Panc1 (cell line): ENCODE results near the gene OR8B12. TPM values are rescaled to one million over a fixed set of nuclear protein-coding genes. Genes with fewer than 3 reads are reported as not detected.

Experiments
- ATAC-seq: fragments of 200-7000 bp; cut with Tn5 transposase; 2 replicates; pipeline ENCODE4 v1.9.1; 2020; ENCODE audit warnings: mild to moderate bottlenecking, moderate library complexity
- BruUV-seq: library from RNA; stranded (reverse); fragments of 400-500 nt; replicated peaks from 2 replicates; lab custom pipeline; 2021; lab: Mats Ljungman, UMichigan
- CTCF ChIA-PET: fragments of 300-600 bp; sonication (Branson Sonifier 250); formaldehyde crosslinking; loops from one replicate; lab custom pipeline; 2022; ENCODE audit warnings: antibody characterized with exemption; lab: Charles Lee
- POLR2A ChIA-PET: fragments of 300-600 bp; sonication (Branson Sonifier 250); formaldehyde crosslinking; loops from one replicate; lab custom pipeline; 2022; ENCODE audit warnings: antibody characterized with exemption; lab: Charles Lee
- DNase-seq: peaks from one replicate; pipeline ENCODE4 v3.0.0-alpha.2; 2010; ENCODE audit warnings: low read depth, low spot score
- H3K27ac ChIP-seq: 2 replicates; pipeline ENCODE4 v1.5.1; 2011; ENCODE audit warnings: mild to moderate bottlenecking, low read length, inconsistent platforms
- H3K27me3 ChIP-seq: fragments of 200-500 bp; sonication (Bioruptor generic); 2 replicates; pipeline ENCODE4 v1.6.0; 2014; ENCODE audit warnings: low read length, inconsistent platforms; ENCODE audit not compliant: control insufficient read depth, insufficient read depth
- H3K36me3 ChIP-seq: fragments of 200-500 bp; sonication (Bioruptor generic); 2 replicates; pipeline ENCODE4 v1.5.1; 2014; ENCODE audit warnings: inconsistent platforms, mild to moderate bottlenecking, low read length, moderate library complexity; ENCODE audit not compliant: control insufficient read depth, insufficient read depth
- H3K4me1 ChIP-seq: 2 replicates; pipeline ENCODE4 v1.5.1; 2011; ENCODE audit warnings: inconsistent platforms, mild to moderate bottlenecking, low read length, moderate library complexity; ENCODE audit not compliant: control insufficient read depth, insufficient read depth
- H3K4me3 ChIP-seq, 2 experiments: 2 replicates each; pipeline ENCODE4 v1.5.1; 2011 to 2012; ENCODE audit warnings: low read depth in 2 of 2, low read length in 2 of 2, mild to moderate bottlenecking in 2 of 2, inconsistent platforms in 1 of 2, moderate library complexity in 1 of 2
- H3K9me3 ChIP-seq: fragments of 200-500 bp; sonication (Bioruptor generic); 2 replicates; pipeline ENCODE4 v1.5.1; 2014; ENCODE audit warnings: low read depth, mild to moderate bottlenecking, inconsistent platforms, low read length, moderate library complexity; ENCODE audit not compliant: control insufficient read depth, insufficient read depth
- POLR2AphosphoS5 ChIP-seq: IDR thresholded peaks from 2 replicates; pipeline ENCODE4 v1.6.1; 2012; ENCODE audit warnings: mild to moderate bottlenecking, low read depth, low read length, moderate library complexity
- SIN3A ChIP-seq: IDR thresholded peaks from 2 replicates; pipeline ENCODE4 v1.6.1; 2012; ENCODE audit warnings: low read depth, mild to moderate bottlenecking, low read length, moderate library complexity, borderline replicate concordance; ENCODE audit not compliant: insufficient read depth
- TCF7L2 ChIP-seq: IDR thresholded peaks from 2 replicates; pipeline ENCODE4 v1.6.1; 2011; ENCODE audit warnings: mild to moderate bottlenecking, low read depth, low read length, inconsistent platforms
- in situ Hi-C: cut with HindIII; loops from 2 replicates; pipeline ENCODE4 v1.10.0; 2016; ENCODE audit warnings: low sequenced_read_pairs, low pct_unique_long_range_greater_than_20kb
- intact Hi-C: fragments of 100-400 bp; cut with micrococcal nuclease; formaldehyde crosslinking; loops from one replicate; pipeline ENCODE4 v1.10.0; 2022; ENCODE audit not compliant: unreplicated experiment
- total RNA-seq: library from RNA; stranded (reverse); gene quantifications from one replicate; pipeline ENCODE4 v1.2.1, GENCODE V29; 2021; ENCODE audit not compliant: unreplicated experiment
- TF ChIP-seq, protein P1 (sequence below): fragments of 450-650 bp; IDR thresholded peaks from 2 replicates; pipeline ENCODE4 v1.5.1; 2017; ENCODE audit warnings: mild to moderate bottlenecking
- TF ChIP-seq, protein P2 (sequence below), 2 experiments: IDR thresholded peaks; 2 replicates each; pipeline ENCODE4 v1.6.1; 2011 to 2012; ENCODE audit warnings: low read depth in 2 of 2, control low read depth in 1 of 2, low read length in 1 of 2, mild to moderate bottlenecking in 1 of 2, moderate library complexity in 1 of 2; ENCODE audit not compliant: insufficient read depth in 1 of 2

The OR8B12 gene
- total RNA-seq, 1 experiment from 2014 or later, result not detected

DNA sequence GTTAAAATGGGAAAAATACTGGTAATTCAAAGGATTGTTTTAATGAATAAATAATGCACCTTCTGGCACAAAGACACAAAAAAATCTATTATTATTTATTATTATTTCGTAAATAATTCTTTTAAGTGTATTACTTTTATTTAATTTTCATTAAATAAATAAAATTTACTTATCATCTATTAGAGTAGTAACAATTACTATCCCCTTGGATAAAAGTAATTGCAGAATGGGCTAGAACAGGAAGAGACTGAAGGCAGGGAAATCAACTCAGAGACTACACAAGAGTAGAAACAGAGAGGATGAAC lies 23.0 kb downstream of the OR8B12 start:
- in situ Hi-C loops, result no loop called here
- ChIA-PET POLR2A (no interaction called here), CTCF (no interaction called here)
- DNase-seq (no peak), ATAC-seq (no peak)
- H3K27ac ChIP-seq, result no peak overlapping the region
- no peak for TF ChIP-seq SIN3A
- TF ChIP-seq TCF7L2, result no peak
- TF ChIP-seq, protein P1, sequence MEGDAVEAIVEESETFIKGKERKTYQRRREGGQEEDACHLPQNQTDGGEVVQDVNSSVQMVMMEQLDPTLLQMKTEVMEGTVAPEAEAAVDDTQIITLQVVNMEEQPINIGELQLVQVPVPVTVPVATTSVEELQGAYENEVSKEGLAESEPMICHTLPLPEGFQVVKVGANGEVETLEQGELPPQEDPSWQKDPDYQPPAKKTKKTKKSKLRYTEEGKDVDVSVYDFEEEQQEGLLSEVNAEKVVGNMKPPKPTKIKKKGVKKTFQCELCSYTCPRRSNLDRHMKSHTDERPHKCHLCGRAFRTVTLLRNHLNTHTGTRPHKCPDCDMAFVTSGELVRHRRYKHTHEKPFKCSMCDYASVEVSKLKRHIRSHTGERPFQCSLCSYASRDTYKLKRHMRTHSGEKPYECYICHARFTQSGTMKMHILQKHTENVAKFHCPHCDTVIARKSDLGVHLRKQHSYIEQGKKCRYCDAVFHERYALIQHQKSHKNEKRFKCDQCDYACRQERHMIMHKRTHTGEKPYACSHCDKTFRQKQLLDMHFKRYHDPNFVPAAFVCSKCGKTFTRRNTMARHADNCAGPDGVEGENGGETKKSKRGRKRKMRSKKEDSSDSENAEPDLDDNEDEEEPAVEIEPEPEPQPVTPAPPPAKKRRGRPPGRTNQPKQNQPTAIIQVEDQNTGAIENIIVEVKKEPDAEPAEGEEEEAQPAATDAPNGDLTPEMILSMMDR, result no peak
- TF ChIP-seq, protein P2, sequence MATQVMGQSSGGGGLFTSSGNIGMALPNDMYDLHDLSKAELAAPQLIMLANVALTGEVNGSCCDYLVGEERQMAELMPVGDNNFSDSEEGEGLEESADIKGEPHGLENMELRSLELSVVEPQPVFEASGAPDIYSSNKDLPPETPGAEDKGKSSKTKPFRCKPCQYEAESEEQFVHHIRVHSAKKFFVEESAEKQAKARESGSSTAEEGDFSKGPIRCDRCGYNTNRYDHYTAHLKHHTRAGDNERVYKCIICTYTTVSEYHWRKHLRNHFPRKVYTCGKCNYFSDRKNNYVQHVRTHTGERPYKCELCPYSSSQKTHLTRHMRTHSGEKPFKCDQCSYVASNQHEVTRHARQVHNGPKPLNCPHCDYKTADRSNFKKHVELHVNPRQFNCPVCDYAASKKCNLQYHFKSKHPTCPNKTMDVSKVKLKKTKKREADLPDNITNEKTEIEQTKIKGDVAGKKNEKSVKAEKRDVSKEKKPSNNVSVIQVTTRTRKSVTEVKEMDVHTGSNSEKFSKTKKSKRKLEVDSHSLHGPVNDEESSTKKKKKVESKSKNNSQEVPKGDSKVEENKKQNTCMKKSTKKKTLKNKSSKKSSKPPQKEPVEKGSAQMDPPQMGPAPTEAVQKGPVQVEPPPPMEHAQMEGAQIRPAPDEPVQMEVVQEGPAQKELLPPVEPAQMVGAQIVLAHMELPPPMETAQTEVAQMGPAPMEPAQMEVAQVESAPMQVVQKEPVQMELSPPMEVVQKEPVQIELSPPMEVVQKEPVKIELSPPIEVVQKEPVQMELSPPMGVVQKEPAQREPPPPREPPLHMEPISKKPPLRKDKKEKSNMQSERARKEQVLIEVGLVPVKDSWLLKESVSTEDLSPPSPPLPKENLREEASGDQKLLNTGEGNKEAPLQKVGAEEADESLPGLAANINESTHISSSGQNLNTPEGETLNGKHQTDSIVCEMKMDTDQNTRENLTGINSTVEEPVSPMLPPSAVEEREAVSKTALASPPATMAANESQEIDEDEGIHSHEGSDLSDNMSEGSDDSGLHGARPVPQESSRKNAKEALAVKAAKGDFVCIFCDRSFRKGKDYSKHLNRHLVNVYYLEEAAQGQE (IDR thresholded peaks at IDR 0.05; ENCODE audit: insufficient read depth in 1 of 2, low read depth in 2 of 2, low read length in 1 of 2), result no peak
- TF ChIP-seq POLR2AphosphoS5, result no peak
- H3K4me3 ChIP-seq, result no peak overlapping the region
- no peaks in the 10 kb centered on the region for H3K9me3 ChIP-seq
- intact Hi-C loops, result no loop called here
- H3K27me3 ChIP-seq, result peaks cover 4% of the 10 kb centered on the region
- BruUV-seq, result no TSS peak
- no peaks in the 10 kb centered on the region for H3K36me3 ChIP-seq
- H3K4me1 ChIP-seq, result no peaks in the 10 kb centered on the region

DNA sequence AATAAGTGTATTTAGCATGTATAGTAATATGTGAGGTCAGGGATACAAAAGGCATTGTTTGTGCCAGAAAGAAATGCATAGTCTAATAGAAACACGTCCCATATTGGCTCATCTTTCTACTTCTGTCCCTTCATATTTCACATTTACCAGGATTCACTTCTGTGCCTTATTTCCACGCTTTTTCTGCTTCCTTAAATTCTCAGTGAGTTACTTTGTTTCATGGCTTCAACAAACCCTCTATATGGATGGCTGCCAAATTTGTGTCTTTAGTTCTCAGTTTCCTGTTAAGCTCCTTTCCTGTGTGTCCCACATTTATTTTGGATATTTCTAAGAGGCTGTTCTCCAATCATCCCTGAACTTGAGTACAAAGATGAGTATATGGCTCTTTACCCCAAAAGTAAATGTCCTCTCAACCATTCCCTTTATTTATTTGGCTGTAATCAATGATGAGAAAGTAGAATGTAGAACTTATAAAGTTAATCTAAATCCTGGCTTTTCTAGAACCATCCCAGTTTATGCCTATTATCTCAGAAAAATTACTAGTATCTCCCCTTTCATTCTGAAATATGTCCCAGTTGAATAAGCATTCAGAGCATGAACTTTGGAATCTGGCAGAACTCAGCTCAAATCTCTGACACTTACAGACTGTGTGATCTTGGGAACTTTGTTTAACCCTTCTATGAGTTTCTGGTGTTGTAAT lies 23.5 kb downstream of the OR8B12 start:
- TF ChIP-seq POLR2AphosphoS5, result no peak
- TF ChIP-seq, protein P1, result no peak
- intact Hi-C loops, result no loop called here
- Histone ChIP-seq H3K27ac (no peak overlapping the region), H3K9me3 (no peaks in the 10 kb centered on the region), H3K36me3 (no peaks in the 10 kb centered on the region), H3K4me3 (no peak overlapping the region), H3K27me3 (peaks cover 4% of the 10 kb centered on the region), H3K4me1 (no peaks in the 10 kb centered on the region)
- DNase-seq (no peak), ATAC-seq (no peak)
- in situ Hi-C loops, result no loop called here
- ChIA-PET CTCF (no interaction called here), POLR2A (no interaction called here)
- BruUV-seq, result no TSS peak
